ENCODE measurements around the gene RAB31. TPM values are rescaled to one million over a fixed set of nuclear protein-coding genes. Genes with fewer than 3 reads are reported as not detected.
A peak's percentile ranks its signal among the peaks of the same experiment; 100 is the strongest.

The RAB31 gene
- total RNA-seq, 1 donor from 2014 or later: 18.9 TPM

GRCh38 chr18:9863282-9863681 lies 155.2 kb downstream of the RAB31 start:
- Mint-ChIP-seq H3K9me3 (peaks cover 12% of the 10 kb centered on the region), H3K27ac (ENCODE audit: unreplicated experiment) (no peak overlapping the region), H3K4me3 (no peak overlapping the region), H3K27me3 (ENCODE audit: low read depth) (no peaks in the 10 kb centered on the region), H3K36me3 (ENCODE audit: low read depth) (peaks cover 17% of the 10 kb centered on the region), H3K4me1 (peaks cover 10% of the 10 kb centered on the region)
- TF ChIP-seq CTCF (conservative IDR thresholded peaks at IDR 0.05): no peak
- no peak for DNase-seq (ENCODE audit: low read depth, low spot score)

DNA sequence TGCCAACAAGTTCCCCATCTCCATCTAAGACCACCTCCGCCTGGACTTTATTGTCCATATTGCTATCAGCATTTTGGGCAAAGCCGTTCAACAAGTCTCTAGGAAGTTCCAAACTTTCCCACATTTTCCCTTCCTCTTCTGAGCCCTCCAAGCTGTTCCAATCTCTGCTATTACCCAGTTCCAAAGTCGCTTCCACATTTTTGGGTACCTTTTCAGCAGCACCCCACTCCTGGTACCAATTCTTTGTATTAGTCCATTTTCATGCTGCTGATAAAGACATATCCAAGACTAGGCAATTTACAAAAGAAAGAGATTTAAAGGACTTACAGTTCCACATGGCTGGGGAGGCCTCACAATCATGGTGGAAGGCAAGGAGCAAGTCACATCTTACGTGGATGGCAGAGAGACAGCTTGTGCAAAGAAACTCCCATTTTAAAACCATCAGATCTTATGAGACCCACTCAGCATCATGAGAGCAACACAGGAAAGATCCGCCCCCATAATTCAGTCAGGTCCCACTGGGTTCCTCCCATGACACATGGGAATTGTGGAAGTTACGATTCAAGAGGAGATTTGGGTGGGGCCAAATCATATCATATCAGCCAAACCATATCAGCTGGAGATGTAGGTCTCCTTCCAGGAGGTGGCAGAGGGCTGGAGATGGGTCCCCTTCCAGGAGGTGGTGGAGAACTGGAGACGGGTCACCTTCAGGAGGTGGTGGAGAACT lies 157.8 kb downstream of the RAB31 start:
- Mint-ChIP-seq H3K4me3 (no peak overlapping the region), H3K4me1 (peaks cover 36% of the 10 kb centered on the region), H3K36me3 (ENCODE audit: low read depth) (peaks cover 17% of the 10 kb centered on the region), H3K27ac (ENCODE audit: unreplicated experiment) (no peak overlapping the region), H3K9me3 (peaks cover 12% of the 10 kb centered on the region), H3K27me3 (ENCODE audit: low read depth) (no peaks in the 10 kb centered on the region)
- no peak for DNase-seq (ENCODE audit: low read depth, low spot score)
- no peak for TF ChIP-seq CTCF (conservative IDR thresholded peaks at IDR 0.05)

- Mint-ChIP-seq H3K36me3 (ENCODE audit: low read depth) (peaks cover 15% of the 10 kb centered on the region), H3K4me3 (no peak overlapping the region), H3K9me3 (peaks cover 12% of the 10 kb centered on the region), H3K4me1 (peaks cover 42% of the 10 kb centered on the region), H3K27me3 (ENCODE audit: low read depth) (no peaks in the 10 kb centered on the region), H3K27ac (ENCODE audit: unreplicated experiment) (no peak overlapping the region)
- TF ChIP-seq CTCF (conservative IDR thresholded peaks at IDR 0.05): no peak
- no peak for DNase-seq (ENCODE audit: low read depth, low spot score)
Observed at GRCh38 chr18:9866627-9867026, 158.5 kb downstream of the RAB31 start.

DNA sequence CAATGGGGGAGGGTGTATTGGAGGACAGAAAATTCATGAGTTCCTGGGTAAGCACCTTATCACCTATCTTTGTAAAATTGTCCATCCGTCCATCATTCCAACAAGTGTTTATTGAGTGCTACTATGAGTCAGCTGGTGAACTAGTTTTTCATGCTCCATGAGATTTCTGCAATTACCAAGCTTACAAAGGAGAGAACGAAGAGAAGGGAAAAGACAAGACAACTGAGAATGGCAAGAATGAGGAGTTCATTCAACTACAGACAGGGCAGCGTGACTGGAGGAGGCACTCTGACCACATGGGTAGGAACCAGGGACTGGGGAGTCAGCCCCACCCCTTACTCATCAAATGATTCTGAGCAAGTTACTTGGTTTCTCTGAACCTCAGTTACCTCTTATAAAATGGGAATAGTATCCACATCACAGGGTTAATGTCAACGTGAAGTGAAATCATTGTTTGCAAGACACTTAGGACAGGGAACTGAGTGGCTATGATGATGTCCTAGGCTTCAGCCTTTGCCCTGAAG lies 159.0 kb downstream of the RAB31 start:
- Mint-ChIP-seq H3K36me3 (ENCODE audit: low read depth) (peaks cover 14% of the 10 kb centered on the region), H3K4me1 (peaks cover 42% of the 10 kb centered on the region), H3K4me3 (no peak overlapping the region), H3K27ac (ENCODE audit: unreplicated experiment) (no peak overlapping the region), H3K9me3 (peaks cover 12% of the 10 kb centered on the region), H3K27me3 (ENCODE audit: low read depth) (no peaks in the 10 kb centered on the region)
- DNase-seq (ENCODE audit: low read depth, low spot score): no peak
- no peak for TF ChIP-seq CTCF (conservative IDR thresholded peaks at IDR 0.05)

DNA sequence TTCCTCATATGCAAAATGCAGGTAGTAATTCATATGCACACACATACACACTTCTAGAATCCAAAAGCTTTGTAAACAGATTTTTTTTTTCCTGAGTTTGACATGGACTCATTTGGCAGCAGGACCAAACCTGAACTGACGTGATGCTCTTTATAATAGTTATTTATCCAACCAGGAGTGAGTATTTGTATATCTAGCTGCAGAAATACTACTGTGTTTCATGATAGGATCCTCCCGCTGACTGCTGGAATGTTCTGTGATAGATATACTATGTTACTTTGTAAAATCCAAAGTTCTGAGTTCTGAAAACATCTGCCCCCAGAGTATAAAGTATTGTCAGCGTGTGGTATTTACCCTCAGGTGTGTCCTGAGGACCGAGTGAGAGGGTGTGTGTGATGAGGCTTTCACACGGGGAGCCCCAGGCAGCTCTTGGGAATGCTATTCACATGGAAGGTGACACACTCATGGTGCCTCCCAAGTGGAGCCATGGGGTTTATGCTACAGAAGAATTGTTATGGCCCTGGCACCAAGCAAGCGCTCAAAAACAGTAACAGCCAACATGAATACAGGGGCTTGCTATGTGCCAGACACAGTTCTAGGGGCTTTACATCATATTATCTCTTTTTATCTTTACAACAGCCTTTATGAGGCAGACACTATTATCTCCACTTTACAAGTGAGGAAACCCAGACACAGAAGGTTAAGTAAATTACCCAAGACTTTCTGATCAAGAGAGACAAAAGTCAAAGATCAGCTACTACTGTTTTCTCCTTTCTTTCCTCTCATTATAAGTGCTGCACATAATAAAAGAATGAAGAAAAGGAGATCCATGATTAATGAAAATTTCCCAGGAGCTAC lies 161.0 kb downstream of the RAB31 start:
- no peak for DNase-seq (ENCODE audit: low read depth, low spot score)
- Mint-ChIP-seq H3K27ac (ENCODE audit: unreplicated experiment) (peak overlapping the region; percentile 93), H3K9me3 (peaks cover 12% of the 10 kb centered on the region), H3K36me3 (ENCODE audit: low read depth) (peaks cover 14% of the 10 kb centered on the region), H3K27me3 (ENCODE audit: low read depth) (no peaks in the 10 kb centered on the region), H3K4me1 (peaks cover 32% of the 10 kb centered on the region), H3K4me3 (no peak overlapping the region)
- TF ChIP-seq CTCF (conservative IDR thresholded peaks at IDR 0.05): no peak

Measured in neural crest cell (in vitro differentiated cells).